Measurements from ENCODE around the gene AKAP7.

DNA sequence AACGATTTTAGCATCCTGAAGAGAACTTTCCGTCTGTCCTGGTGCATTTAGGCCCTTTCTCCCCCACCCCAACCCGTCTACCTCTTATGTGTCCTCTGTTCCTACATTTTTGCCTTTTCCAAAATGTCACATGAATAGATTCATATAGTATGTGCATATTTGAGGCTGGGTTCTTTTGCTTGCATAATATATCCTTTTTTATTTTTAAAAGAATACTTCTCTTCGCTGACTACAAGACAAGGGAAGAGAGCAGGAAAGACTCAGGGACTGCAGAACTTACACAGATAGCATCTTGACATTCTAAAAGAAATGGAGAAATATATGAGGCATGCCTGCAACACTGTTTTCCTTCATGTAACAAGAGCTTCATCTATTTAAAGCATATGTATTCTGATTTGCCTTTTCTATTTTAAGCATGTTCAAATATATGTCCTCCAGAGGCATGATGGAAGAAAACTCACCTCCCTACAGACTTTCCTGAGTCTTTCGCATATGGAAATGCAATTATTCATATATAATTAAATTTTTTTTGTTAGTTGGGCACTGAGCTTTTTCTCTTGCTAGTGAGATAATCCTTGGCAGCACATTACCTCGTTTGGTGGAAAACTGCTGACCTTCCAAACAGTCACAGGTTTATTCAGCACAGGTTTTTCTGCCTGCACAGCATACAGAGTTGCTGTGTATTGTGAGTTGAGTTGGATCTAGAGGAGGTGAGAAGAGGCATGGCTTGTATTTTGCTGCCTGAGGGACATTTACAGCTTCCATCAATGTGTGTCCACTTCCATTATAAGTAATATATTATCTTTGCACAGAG lies 170.0 kb downstream of the AKAP7 start:
- TF ChIP-seq, protein P1, sequence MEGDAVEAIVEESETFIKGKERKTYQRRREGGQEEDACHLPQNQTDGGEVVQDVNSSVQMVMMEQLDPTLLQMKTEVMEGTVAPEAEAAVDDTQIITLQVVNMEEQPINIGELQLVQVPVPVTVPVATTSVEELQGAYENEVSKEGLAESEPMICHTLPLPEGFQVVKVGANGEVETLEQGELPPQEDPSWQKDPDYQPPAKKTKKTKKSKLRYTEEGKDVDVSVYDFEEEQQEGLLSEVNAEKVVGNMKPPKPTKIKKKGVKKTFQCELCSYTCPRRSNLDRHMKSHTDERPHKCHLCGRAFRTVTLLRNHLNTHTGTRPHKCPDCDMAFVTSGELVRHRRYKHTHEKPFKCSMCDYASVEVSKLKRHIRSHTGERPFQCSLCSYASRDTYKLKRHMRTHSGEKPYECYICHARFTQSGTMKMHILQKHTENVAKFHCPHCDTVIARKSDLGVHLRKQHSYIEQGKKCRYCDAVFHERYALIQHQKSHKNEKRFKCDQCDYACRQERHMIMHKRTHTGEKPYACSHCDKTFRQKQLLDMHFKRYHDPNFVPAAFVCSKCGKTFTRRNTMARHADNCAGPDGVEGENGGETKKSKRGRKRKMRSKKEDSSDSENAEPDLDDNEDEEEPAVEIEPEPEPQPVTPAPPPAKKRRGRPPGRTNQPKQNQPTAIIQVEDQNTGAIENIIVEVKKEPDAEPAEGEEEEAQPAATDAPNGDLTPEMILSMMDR (IDR thresholded peaks at IDR 0.05) = no peak
- TF ChIP-seq ZFX (IDR thresholded peaks at IDR 0.05; ENCODE audit: borderline replicate concordance) = no peak

Measured in 22Rv1 (cell line).